GM21381 (cell line): ENCODE results near the gene PTPRD.

Experiments
- ATAC-seq: cut with Tn5 transposase; IDR thresholded peaks from one replicate; pipeline ENCODE4 v1.9.1; 2021; ENCODE audit warnings: mild to moderate bottlenecking, moderate library complexity; ENCODE audit not compliant: unreplicated experiment

Gene PTPRD

GRCh38 chr9:10208691-10209069, 404.1 kb downstream of the PTPRD start:
- ATAC-seq = no peak

GRCh38 chr9:10204276-10204675, 408.5 kb downstream of the PTPRD start:
- ATAC-seq = no peak

GRCh38 chr9:10173561-10173960, 439.2 kb downstream of the PTPRD start:
- ATAC-seq = no peak

GRCh38 chr9:10172476-10172875, 440.3 kb downstream of the PTPRD start:
- no peak for ATAC-seq

DNA sequence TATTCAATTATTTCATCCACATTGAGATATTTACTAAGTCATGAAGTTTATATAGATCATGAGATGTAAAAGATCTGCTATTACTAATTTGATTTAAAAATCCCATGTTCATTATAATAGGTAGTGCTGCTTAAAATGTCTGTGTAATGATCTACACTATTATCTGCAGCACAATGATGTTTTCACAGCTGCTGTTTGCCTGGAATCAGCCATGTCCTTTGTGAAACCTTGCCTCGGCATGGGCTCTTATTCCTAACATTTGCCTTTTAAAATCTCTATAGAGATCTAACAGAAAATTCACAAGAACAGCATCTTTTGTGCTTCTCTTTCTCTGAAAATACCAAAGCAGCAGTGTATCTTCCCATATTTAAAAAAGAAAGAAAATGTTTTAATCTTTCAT, 444.6 kb downstream of the PTPRD start:
- ATAC-seq = no peak

GRCh38 chr9:10148796-10149195, 464.0 kb downstream of the PTPRD start:
- ATAC-seq = no peak

- no peak for ATAC-seq
Observed at GRCh38 chr9:10146517-10147331, 466.1 kb downstream of the PTPRD start.

GRCh38 chr9:10144355-10144754, 468.4 kb downstream of the PTPRD start:
- no peak for ATAC-seq

- no peak for ATAC-seq
Observed at GRCh38 chr9:10135553-10135952, 477.2 kb downstream of the PTPRD start.

DNA sequence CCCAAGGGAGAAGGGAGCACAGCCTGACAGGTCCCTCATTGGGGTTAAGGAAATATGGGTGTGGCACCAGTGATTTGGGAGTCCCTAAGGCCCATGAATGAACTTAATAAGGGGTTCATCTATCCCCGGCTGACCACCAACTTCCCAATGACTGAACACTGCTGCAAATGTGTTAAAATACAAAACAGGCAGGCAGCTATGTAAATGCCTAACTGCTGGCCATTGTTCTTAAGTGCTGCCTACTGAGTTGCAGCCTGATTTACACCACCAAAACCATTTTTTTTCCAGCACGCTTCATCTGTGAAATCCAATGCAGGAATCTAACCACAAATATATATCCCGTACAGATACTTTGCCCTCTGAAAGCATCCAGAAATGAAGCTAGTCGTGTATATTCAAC, 478.5 kb downstream of the PTPRD start:
- no peak for ATAC-seq

DNA sequence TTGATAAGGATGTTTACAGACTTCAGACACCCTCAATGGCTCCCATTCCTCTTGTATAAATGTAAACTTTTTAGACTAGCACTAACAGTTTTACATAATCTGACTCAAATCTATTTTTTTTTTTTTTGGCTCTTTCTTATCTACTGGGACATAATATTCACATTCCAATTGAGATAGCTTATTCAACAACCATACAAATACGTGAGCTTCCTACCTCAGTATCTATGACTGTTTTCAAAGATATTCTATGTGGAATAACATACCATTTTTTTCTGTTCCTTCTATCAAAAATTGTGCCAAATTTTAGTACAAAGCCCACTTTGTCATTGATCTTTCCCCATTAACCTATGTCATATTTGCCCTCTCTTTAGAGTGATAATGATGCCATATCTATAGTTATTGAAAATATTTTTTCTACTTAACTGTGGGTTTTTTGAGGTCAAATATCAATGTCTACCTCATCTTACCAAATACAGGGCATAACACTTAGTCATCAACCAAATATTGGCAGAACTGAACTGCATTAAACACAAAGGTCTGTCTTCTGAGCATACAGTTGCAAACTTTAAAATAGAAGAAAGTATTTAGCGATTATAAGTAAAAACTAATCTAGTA, 482.6 kb downstream of the PTPRD start:
- ATAC-seq = no peak

- no peak for ATAC-seq
Observed at GRCh38 chr9:10127867-10128266, 484.9 kb downstream of the PTPRD start.

DNA sequence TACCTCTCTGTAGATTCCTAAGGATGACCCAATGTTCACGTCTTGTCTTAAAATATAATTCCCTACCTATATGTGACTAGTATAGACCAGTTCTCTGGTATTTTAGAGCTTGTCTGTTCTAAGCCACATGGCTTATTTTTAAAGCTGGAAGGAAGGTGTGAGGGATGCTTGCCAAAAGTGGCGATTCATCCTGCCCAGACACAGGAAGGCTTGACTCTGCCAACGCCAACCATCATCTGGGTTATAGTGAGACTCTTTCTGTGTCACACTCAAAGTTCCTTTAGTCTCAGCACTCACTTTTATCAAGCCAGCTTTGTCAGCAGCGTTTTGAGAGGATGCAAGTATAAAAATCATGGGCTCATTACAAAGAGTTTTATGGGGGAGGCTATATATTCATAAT, 500.0 kb downstream of the PTPRD start:
- no peak for ATAC-seq

DNA sequence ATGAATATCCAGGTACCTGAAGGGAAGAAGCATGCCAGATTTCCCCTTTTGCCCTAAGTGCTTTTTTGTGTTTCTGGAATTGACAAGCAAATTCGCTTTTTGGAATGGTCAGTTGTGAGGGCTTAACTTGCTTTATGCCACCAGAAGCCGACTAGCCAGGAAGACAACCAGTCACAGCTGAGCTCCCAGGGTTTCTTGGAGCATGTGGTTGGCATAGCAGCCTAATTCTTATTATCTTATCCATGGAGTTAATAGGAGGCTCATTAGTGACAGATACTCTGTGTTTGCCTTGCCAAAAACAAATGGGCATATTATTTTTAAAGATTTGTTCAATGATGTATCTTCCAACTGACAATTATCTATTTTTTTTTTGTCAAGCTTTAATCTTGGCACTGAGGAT, 500.7 kb downstream of the PTPRD start:
- ATAC-seq = no peak

GRCh38 chr9:10108815-10109214, 504.0 kb downstream of the PTPRD start:
- ATAC-seq = no peak

DNA sequence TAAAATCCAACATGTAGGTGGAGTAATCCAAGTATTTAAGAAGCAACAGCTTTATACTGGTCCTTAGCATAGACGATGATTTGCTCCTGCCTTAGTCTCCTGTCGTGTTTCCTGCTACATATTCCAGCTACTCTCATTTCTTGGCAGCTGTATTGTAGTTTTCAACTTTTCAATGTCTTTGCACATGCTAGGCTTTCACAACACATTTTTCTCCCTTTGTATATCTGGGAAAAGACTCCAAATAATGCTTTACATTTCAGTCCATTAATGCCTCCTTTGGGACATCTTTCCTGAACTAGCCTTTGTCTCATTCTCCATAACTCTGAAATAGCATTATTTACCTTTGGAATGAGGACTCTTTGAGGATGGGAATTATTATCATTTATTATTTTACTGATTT, 508.0 kb downstream of the PTPRD start:
- no peak for ATAC-seq

DNA sequence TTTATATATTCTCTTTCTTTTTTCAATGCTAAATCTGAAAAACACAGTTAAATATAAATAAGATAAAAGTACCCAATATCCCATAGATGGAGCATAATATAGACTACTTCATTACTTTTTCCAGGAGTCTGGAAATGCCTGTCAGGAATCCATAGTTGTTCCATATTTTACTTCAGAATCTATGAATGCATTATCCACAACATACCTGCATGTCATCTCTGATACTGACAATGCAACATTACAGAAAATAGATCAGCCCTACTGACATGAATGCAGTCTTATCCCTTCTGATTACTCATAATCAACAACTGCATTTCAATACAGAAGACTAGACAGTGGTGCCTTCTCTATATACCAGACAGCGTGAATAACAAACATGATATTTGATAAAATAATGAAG, 517.6 kb downstream of the PTPRD start:
- ATAC-seq = no peak

DNA sequence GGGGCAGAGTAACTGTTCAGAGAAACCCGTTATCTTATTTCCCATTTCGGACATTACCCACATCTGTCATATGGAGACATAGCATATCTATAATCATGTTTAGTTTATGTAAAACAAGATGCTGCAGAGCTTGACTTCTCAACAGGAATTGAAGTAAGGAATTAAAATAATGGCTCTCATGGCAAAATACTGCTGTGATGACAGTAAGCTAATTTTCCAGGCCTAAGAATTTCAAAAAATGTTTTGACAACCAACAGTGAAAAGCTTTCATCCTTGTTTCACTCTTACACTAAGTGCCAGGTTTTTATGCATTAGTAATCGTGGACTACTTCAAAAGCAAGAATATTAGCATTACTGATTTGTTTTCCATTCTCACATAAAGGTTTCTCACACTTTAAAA, 518.2 kb downstream of the PTPRD start:
- ATAC-seq = no peak

DNA sequence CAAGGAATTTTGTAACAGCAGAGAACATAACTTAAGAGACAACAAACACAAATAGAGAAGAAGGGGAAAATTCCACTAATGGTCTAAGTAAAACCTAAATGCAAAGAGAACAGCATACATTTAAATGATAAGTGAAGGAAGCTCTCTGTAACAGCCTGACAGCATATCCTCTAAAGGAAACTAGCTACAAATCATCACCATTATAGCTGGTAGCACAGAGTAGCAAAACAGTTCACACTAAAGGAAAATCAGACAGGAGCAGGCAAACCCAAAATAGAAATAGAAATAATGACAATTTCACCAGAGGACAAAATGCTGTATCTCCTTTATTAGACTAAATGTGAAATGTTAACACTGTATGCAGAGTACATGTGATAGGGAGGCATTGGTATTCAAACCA, 532.8 kb downstream of the PTPRD start:
- ATAC-seq = no peak

DNA sequence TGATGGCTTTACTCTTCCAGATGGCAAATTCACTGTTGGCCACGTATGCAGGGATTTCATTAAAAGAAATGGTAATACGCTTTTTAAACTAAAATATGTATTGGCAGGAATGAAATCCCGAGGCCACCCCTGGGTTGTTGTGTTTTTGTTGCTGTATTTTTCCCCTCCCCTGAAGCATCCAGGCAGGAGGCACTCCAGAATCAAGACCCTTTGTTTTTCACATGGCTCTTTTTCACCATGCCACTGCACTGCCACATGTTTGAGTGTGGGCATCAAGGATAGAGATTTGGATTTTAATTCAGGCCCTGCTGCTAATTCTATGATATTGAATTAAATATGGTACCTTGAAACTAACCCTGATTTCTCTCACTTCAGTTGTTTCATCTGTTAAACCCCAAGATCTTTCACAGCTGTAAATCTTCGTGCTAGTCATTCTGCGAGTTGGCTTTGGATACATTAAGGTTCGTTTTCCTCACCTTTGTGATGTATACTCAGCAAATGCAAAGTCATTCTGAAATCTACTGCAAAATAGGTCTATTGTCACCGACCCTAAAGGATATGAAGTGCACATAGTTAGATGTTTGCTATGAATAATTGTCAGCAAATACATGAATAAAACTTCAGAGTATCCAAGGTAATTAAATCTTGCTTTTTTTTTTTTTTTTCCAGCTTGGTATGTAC, 533.4 kb downstream of the PTPRD start:
- no peak for ATAC-seq

- no peak for ATAC-seq
Observed at GRCh38 chr9:10071579-10071978, 541.2 kb downstream of the PTPRD start.
